ENCODE data around the gene IFNGR2. TPM values are rescaled to one million over a fixed set of nuclear protein-coding genes. Genes with fewer than 3 reads are reported as not detected.

IFNGR2 gene
- total RNA-seq, 6 experiments from 2014 or later, result 16.0 to 39.1 (median 27.8) TPM

DNA sequence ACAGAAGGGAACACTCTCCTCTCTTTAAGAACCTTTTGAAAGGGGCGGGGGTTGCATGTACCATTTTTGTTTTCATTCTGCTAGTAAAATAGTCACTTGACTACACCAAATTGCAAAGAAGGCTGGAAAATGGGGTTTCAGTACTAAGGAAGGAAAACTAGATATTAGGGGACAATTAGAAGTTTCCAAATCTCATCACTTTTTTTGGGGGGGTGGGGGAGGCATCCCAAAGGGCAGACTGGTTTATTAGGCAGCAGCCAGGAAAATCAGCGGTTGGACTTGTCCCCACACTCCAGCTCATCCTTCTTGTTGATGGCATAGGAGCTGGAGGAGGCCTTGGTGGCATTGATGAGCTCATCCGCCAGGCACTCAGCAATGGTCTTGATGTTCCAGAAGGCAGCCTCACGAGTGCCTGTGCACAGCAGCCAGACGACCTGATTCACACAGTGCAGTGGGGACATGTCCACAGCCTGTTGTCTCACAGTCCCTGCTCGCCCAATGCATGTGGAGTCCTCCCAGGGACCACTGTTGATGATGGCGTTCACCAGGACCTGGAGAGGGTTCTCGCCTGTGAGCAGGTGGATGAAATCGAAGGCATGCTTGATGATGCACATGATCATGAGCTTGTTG, 78.2 kb downstream of the IFNGR2 start:
- no peaks in the 10 kb centered on the region for H3K27me3 ChIP-seq
- WGBS (ENCODE audit: insufficient coverage, low coverage, low lambda C conversion rate, missing lambda C conversion rate), result 58% methylated on average over 4 of the region's 9 CpGs
- TF ChIP-seq POLR2A (IDR thresholded peaks at IDR 0.05), result no peak
- TF ChIP-seq, protein P1, sequence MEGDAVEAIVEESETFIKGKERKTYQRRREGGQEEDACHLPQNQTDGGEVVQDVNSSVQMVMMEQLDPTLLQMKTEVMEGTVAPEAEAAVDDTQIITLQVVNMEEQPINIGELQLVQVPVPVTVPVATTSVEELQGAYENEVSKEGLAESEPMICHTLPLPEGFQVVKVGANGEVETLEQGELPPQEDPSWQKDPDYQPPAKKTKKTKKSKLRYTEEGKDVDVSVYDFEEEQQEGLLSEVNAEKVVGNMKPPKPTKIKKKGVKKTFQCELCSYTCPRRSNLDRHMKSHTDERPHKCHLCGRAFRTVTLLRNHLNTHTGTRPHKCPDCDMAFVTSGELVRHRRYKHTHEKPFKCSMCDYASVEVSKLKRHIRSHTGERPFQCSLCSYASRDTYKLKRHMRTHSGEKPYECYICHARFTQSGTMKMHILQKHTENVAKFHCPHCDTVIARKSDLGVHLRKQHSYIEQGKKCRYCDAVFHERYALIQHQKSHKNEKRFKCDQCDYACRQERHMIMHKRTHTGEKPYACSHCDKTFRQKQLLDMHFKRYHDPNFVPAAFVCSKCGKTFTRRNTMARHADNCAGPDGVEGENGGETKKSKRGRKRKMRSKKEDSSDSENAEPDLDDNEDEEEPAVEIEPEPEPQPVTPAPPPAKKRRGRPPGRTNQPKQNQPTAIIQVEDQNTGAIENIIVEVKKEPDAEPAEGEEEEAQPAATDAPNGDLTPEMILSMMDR (IDR thresholded peaks at IDR 0.05), result no peak
- no peaks in the 10 kb centered on the region for H3K9me3 ChIP-seq
- H3K27ac ChIP-seq, result no peak overlapping the region
- no peak for DNase-seq
- ATAC-seq, result no peak
- intact Hi-C loops (cut with DNase I), result no loop called here
- H3K36me3 ChIP-seq, result no peaks in the 10 kb centered on the region
- H3K4me3 ChIP-seq, result no peak overlapping the region
- peaks cover 0 to 12% (median 0%) of the 10 kb centered on the region in 4 donors for H3K4me1 ChIP-seq

Other genes starting within 250 kb of the IFNGR2 start
- 10 to 100 TPM; 12.4 to 35.5 (median 16.3) TPM for gene IFNAR2, start 173.5 kb upstream of the IFNGR2 start, total RNA-seq
- 10 to 100 TPM; 10.5 to 24.2 (median 20.3) TPM for gene IL10RB, start 137.0 kb upstream of the IFNGR2 start, total RNA-seq
- 10 to 100 TPM; 31.6 to 68.2 (median 48.6) TPM for gene IFNAR1, start 78.4 kb upstream of the IFNGR2 start, total RNA-seq
- 10 to 100 TPM; 13.0 to 35.4 (median 20.2) TPM for gene TMEM50B, start 76.6 kb downstream of the IFNGR2 start, total RNA-seq
- gene DNAJC28, start 88.3 kb downstream of the IFNGR2 start, total RNA-seq, result 1 to 10 TPM; 1.7 to 2.7 (median 1.9) TPM
- gene GART, start 138.7 kb downstream of the IFNGR2 start, total RNA-seq, result 10 to 100 TPM; 23.0 to 93.5 (median 39.3) TPM
- gene SON, start 139.6 kb downstream of the IFNGR2 start, total RNA-seq, result 100 to 1,000 TPM in 4 of 6 experiments, 10 to 100 TPM in 2; 86.7 to 212 (median 113) TPM
- 10 to 100 TPM in 2 of 6 experiments, 1 to 10 TPM in 4; 6.0 to 13.7 (median 8.4) TPM for gene DONSON, start 185.3 kb downstream of the IFNGR2 start, total RNA-seq
- 10 to 100 TPM in 4 of 6 experiments, 1 to 10 TPM in 2; 9.7 to 16.3 (median 13.2) TPM for gene CRYZL1, start 238.3 kb downstream of the IFNGR2 start, total RNA-seq
- gene ITSN1, start 239.1 kb downstream of the IFNGR2 start, total RNA-seq, result 10 to 100 TPM; 27.8 to 63.1 (median 33.8) TPM